GM21526 (cell line): ENCODE measurements around the gene SGCA.

ENCODE experiments used
- ATAC-seq: cut with Tn5 transposase; IDR thresholded peaks from one replicate; pipeline ENCODE4 v1.9.1; 2021; ENCODE audit warnings: moderate library complexity; ENCODE audit not compliant: unreplicated experiment, low FRiP score

Gene SGCA

DNA sequence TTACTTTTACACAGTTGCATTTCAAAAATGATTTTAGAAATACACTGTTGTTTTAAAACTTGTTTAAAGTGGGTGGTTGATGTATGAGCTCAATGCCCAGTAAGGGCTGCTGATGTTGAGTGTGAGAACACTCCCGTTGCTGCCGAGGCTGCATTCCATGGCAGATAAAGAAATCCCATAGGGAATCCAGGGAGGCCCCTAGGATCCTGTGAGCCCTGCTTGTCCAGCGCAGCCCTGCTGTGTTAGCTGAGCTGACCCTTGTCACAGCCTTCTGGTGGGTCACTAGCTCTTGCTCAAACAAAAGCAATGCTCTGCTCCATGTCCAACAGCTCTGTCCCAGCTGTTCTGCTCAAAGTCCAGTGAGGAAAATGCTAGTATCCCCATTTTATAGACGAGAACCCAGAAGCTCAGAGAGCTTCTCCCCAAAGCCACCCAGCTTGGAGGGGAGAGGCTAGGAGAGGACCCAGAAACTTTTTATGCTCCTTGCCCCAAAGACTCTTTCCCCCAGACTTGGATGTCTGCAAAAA is 54.2 kb downstream of the SGCA start:
- no peak for ATAC-seq

DNA sequence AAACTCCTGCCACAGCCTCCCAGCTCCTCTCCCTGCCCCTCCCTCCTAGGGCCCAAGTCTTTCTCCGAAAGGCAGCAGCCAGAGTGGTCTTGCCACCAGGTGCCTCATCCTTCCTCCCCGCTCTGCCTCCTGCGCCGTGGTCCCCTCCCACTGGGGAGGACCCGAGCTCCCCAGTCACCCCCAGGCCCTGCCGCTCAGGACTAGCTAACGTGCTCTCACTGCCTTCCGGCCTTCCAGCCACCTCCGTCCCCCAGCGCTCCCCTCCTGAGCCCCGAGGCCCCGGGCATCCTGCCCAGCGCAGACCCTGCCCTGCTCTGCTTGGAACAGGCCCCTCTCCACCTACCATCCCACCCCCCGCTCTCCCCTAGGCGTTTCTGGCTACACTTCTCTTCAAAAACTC is 55.0 kb downstream of the SGCA start:
- no peak for ATAC-seq

DNA sequence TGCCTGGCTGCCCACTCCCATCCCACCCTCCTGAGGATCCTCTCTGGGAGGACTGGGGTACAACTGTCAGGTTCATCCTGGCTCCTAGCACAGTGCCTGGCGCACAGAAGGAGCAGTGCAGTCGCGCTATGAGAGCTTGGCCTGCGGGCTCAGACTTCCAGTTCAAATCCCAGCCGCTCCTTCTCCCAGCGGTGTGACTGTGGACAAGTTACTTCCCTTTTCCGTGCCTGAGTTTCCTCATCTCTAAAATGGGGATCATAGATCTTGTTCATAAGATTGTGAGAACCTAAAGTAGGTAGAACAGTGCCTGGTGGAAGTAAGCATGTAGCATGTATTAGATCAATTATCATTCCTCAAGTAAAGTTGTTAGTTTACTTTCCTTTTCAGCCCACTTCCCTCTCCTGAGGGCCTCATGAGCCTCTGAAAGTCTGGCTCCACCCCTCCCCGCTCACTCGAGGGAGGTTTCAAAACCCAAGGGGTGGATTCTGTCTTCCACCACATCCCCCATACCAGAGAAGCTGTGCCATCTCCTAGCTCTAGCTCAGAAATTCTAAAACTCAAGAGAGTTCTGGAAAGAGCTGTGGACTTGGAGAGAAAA is 55.6 kb downstream of the SGCA start:
- no peak for ATAC-seq

GRCh38 chr17:50221864-50222545 is 56.2 kb downstream of the SGCA start:
- no peak for ATAC-seq

GRCh38 chr17:50222922-50223321 is 57.1 kb downstream of the SGCA start:
- no peak for ATAC-seq
